Karpas-422 (cell line): ENCODE data around the gene DYRK1B. TPM values are rescaled to one million over a fixed set of nuclear protein-coding genes. Genes with fewer than 3 reads are reported as not detected.

ENCODE experiments used
- DNase-seq: peaks from one replicate; pipeline ENCODE4 v3.0.0-alpha.2; 2015
- H2AFZ ChIP-seq: fragments of 200-600 bp; sonication (generic); 2 replicates; pipeline ENCODE4 v1.6.1; 2014; ENCODE audit warnings: antibody characterized with exemption, low read length, mixed read lengths
- H3K27ac ChIP-seq: fragments of 200-600 bp; sonication (generic); 2 replicates; pipeline ENCODE4 v1.5.1; 2014; ENCODE audit warnings: mild to moderate bottlenecking, low read length, moderate library complexity
- H3K27me3 ChIP-seq: fragments of 200-600 bp; sonication (generic); 2 replicates; pipeline ENCODE4 v1.6.1; 2014; ENCODE audit warnings: low read length, mixed read lengths
- H3K36me3 ChIP-seq: fragments of 200-600 bp; sonication (generic); 2 replicates; pipeline ENCODE4 v1.6.1; 2014; ENCODE audit warnings: low read length, mixed read lengths; ENCODE audit not compliant: insufficient read depth
- H3K4me1 ChIP-seq: fragments of 200-600 bp; sonication (generic); 2 replicates; pipeline ENCODE4 v1.6.1; 2014; ENCODE audit warnings: mild to moderate bottlenecking, low read length, mixed read lengths
- H3K4me2 ChIP-seq: fragments of 200-600 bp; sonication (generic); 2 replicates; pipeline ENCODE4 v1.6.1; 2014; ENCODE audit warnings: low read length, low read depth, mild to moderate bottlenecking; ENCODE audit not compliant: poor library complexity, severe bottlenecking
- H3K4me3 ChIP-seq: fragments of 200-600 bp; sonication (generic); 2 replicates; pipeline ENCODE4 v1.5.1; 2014; ENCODE audit warnings: mild to moderate bottlenecking, antibody characterized with exemption, low read length, mixed read lengths
- H3K79me2 ChIP-seq: fragments of 200-600 bp; sonication (generic); 2 replicates; pipeline ENCODE4 v1.6.1; 2014; ENCODE audit warnings: mild to moderate bottlenecking, low read length, mixed read lengths
- H3K9ac ChIP-seq: fragments of 200-600 bp; sonication (generic); 2 replicates; pipeline ENCODE4 v1.6.0; 2014; ENCODE audit warnings: low read length
- H3K9me2 ChIP-seq: fragments of 200-600 bp; sonication (generic), shearing (Covaris generic); replicated peaks from 2 replicates; pipeline ENCODE4 v1.6.0; 2014; ENCODE audit warnings: mild to moderate bottlenecking, low read length, moderate library complexity; ENCODE audit not compliant: insufficient read depth
- H3K9me3 ChIP-seq: fragments of 300-700, 200-600 bp; sonication (generic); 2 replicates; pipeline ENCODE4 v1.6.1; 2014; ENCODE audit warnings: low read length, mixed read lengths
- H4K20me1 ChIP-seq: fragments of 200-600 bp; sonication (generic); 2 replicates; pipeline ENCODE4 v1.6.1; 2014; ENCODE audit warnings: mild to moderate bottlenecking, antibody characterized with exemption, low read length, low read depth; ENCODE audit not compliant: insufficient read depth
- total RNA-seq: library from RNA; depleted of rRNA; stranded (reverse); fragments of >200 nt; shearing (Covaris generic); gene quantifications from 2 replicates; pipeline ENCODE4 v1.2.3, GENCODE V29; 2014; ENCODE audit warnings: low replicate concordance

Gene DYRK1B
- total RNA-seq, 1 experiment from 2014 or later = 30.3 TPM

GRCh38 chr19:39825531-39826076 is 8.4 kb downstream of the DYRK1B start:
- no peak overlapping the region for H3K27ac ChIP-seq
- peaks cover 34% of the 10 kb centered on the region for H3K4me1 ChIP-seq
- peaks cover 40% of the 10 kb centered on the region for H3K36me3 ChIP-seq
- no peaks in the 10 kb centered on the region for H4K20me1 ChIP-seq
- no peaks in the 10 kb centered on the region for H3K27me3 ChIP-seq
- no peaks in the 10 kb centered on the region for H3K9me3 ChIP-seq
- peak overlapping the region; percentile 29 for H3K4me2 ChIP-seq
- no peak overlapping the region for H2AFZ ChIP-seq
- H3K4me3 ChIP-seq = no peak overlapping the region; the same call in 1 of the 2 replicates
- H3K9ac ChIP-seq = no peak overlapping the region
- no peak for DNase-seq
- H3K9me2 ChIP-seq = no peaks in the 10 kb centered on the region
- no peaks in the 10 kb centered on the region for H3K79me2 ChIP-seq

- Histone ChIP-seq H3K9me3 (no peaks in the 10 kb centered on the region), H3K4me3 (peak overlapping the region; percentile 11; the same call in 1 of the 2 replicates), H3K27ac (no peak overlapping the region), H3K4me1 (peaks cover 34% of the 10 kb centered on the region), H3K9me2 (no peaks in the 10 kb centered on the region), H2AFZ (no peak overlapping the region), H4K20me1 (no peaks in the 10 kb centered on the region), H3K79me2 (no peaks in the 10 kb centered on the region), H3K27me3 (no peaks in the 10 kb centered on the region), H3K9ac (peak overlapping the region; percentile 7; the same call in 1 of the 2 replicates), H3K36me3 (peaks cover 35% of the 10 kb centered on the region), H3K4me2 (peak overlapping the region; percentile 29)
- DNase-seq = no peak
These were observed 8.9 kb downstream of the DYRK1B start for GRCh38 chr19:39825093-39825463.

GRCh38 chr19:39824143-39825092 is 9.5 kb downstream of the DYRK1B start:
- Histone ChIP-seq H3K9me2 (no peaks in the 10 kb centered on the region), H3K27ac (no peak overlapping the region), H3K4me3 (peak overlapping the region; percentile 63), H2AFZ (no peak overlapping the region), H3K27me3 (no peaks in the 10 kb centered on the region), H3K36me3 (peaks cover 28% of the 10 kb centered on the region), H3K4me1 (peaks cover 34% of the 10 kb centered on the region), H3K4me2 (peak overlapping the region; percentile 58), H3K9ac (peak overlapping the region; percentile 58), H3K9me3 (no peaks in the 10 kb centered on the region), H4K20me1 (no peaks in the 10 kb centered on the region), H3K79me2 (no peaks in the 10 kb centered on the region)
- DNase-seq = peak; percentile 88

GRCh38 chr19:39823686-39824085 is 10.3 kb downstream of the DYRK1B start:
- no peaks in the 10 kb centered on the region for H3K9me2 ChIP-seq
- H3K79me2 ChIP-seq = no peaks in the 10 kb centered on the region
- no peaks in the 10 kb centered on the region for H3K27me3 ChIP-seq
- H4K20me1 ChIP-seq = no peaks in the 10 kb centered on the region
- H3K36me3 ChIP-seq = peaks cover 24% of the 10 kb centered on the region
- peak overlapping the region; percentile 58 for H3K9ac ChIP-seq
- no peaks in the 10 kb centered on the region for H3K9me3 ChIP-seq
- no peak for DNase-seq
- H3K4me1 ChIP-seq = peaks cover 34% of the 10 kb centered on the region
- no peak overlapping the region for H2AFZ ChIP-seq
- H3K4me2 ChIP-seq = peak overlapping the region; percentile 58
- no peak overlapping the region for H3K27ac ChIP-seq
- H3K4me3 ChIP-seq = peak overlapping the region; percentile 63

- Histone ChIP-seq H3K4me1 (peaks cover 34% of the 10 kb centered on the region), H3K9me2 (no peaks in the 10 kb centered on the region), H3K36me3 (peaks cover 14% of the 10 kb centered on the region), H3K27ac (no peak overlapping the region), H3K4me3 (no peak overlapping the region), H3K9ac (no peak overlapping the region), H3K79me2 (no peaks in the 10 kb centered on the region), H4K20me1 (no peaks in the 10 kb centered on the region), H3K27me3 (no peaks in the 10 kb centered on the region), H3K9me3 (no peaks in the 10 kb centered on the region), H3K4me2 (no peak overlapping the region), H2AFZ (no peak overlapping the region)
- DNase-seq = no peak
These were observed 13.3 kb downstream of the DYRK1B start for GRCh38 chr19:39820696-39821095.

- no peaks in the 10 kb centered on the region for H3K79me2 ChIP-seq
- H3K36me3 ChIP-seq = peaks cover 14% of the 10 kb centered on the region
- no peaks in the 10 kb centered on the region for H3K9me3 ChIP-seq
- no peaks in the 10 kb centered on the region for H4K20me1 ChIP-seq
- no peaks in the 10 kb centered on the region for H3K27me3 ChIP-seq
- no peak overlapping the region for H3K4me3 ChIP-seq
- DNase-seq = no peak
- no peak overlapping the region for H3K27ac ChIP-seq
- H3K9me2 ChIP-seq = no peaks in the 10 kb centered on the region
- H3K9ac ChIP-seq = no peak overlapping the region
- peaks cover 24% of the 10 kb centered on the region for H3K4me1 ChIP-seq
- H3K4me2 ChIP-seq = no peak overlapping the region
- H2AFZ ChIP-seq = no peak overlapping the region
These were observed 14.2 kb downstream of the DYRK1B start for GRCh38 chr19:39819786-39820185.

- no peaks in the 10 kb centered on the region for H3K9me3 ChIP-seq
- DNase-seq = no peak
- no peak overlapping the region for H2AFZ ChIP-seq
- no peak overlapping the region for H3K9ac ChIP-seq
- H3K4me2 ChIP-seq = no peak overlapping the region
- H3K27me3 ChIP-seq = no peaks in the 10 kb centered on the region
- no peaks in the 10 kb centered on the region for H3K79me2 ChIP-seq
- H3K4me1 ChIP-seq = peaks cover 16% of the 10 kb centered on the region
- H4K20me1 ChIP-seq = no peaks in the 10 kb centered on the region
- H3K9me2 ChIP-seq = no peaks in the 10 kb centered on the region
- no peak overlapping the region for H3K4me3 ChIP-seq
- no peak overlapping the region for H3K27ac ChIP-seq
- peaks cover 9% of the 10 kb centered on the region for H3K36me3 ChIP-seq
These were observed 15.3 kb downstream of the DYRK1B start for GRCh38 chr19:39818626-39819097.

- Histone ChIP-seq H3K79me2 (no peaks in the 10 kb centered on the region), H3K9me2 (no peaks in the 10 kb centered on the region), H3K9me3 (no peaks in the 10 kb centered on the region), H2AFZ (no peak overlapping the region), H3K9ac (no peak overlapping the region), H3K27ac (no peak overlapping the region), H3K4me2 (no peak overlapping the region), H3K4me3 (no peak overlapping the region), H3K4me1 (peaks cover 10% of the 10 kb centered on the region), H4K20me1 (no peaks in the 10 kb centered on the region), H3K36me3 (peaks cover 8% of the 10 kb centered on the region), H3K27me3 (no peaks in the 10 kb centered on the region)
- DNase-seq = no peak
These were observed 15.9 kb downstream of the DYRK1B start for GRCh38 chr19:39817888-39818561.
